Central memory CD8-positive, alpha-beta T cell (primary cell): Measurements from ENCODE around the gene F7.

Source experiments
- ATAC-seq: fragments of 150-1000 bp; cut with Tn5 transposase; replicated peaks from 2 replicates; pipeline ENCODE4 v1.10.0; 2022; ENCODE audit warnings: mild to moderate bottlenecking, moderate FRiP score, moderate number of reproducible peaks; ENCODE audit not compliant: poor library complexity, severe bottlenecking; ENCODE audit errors: extremely low read depth
- DNase-seq, 2 donors: peaks; one replicate each; pipeline ENCODE4 v3.0.0; 2021; ENCODE audit warnings: low spot score in 2 of 2
- H3K27ac Mint-ChIP-seq: one replicate; pipeline ENCODE4 v1.8.0; 2022; ENCODE audit warnings: low read depth, mild to moderate bottlenecking, moderate library complexity, mixed read lengths
- H3K27me3 Mint-ChIP-seq: one replicate; pipeline ENCODE4 v1.8.0; 2022; ENCODE audit warnings: mixed read lengths
- H3K36me3 Mint-ChIP-seq: one replicate; pipeline ENCODE4 v1.8.0; 2022; ENCODE audit warnings: mild to moderate bottlenecking, moderate library complexity, mixed read lengths; ENCODE audit not compliant: insufficient read depth
- H3K4me1 Mint-ChIP-seq: one replicate; pipeline ENCODE4 v1.8.0; 2022; ENCODE audit warnings: mixed read lengths
- H3K4me3 Mint-ChIP-seq: one replicate; pipeline ENCODE4 v1.8.0; 2022; ENCODE audit warnings: mild to moderate bottlenecking, moderate library complexity, mixed read lengths
- H3K9me3 Mint-ChIP-seq: one replicate; pipeline ENCODE4 v1.8.0; 2022; ENCODE audit warnings: mixed read lengths

F7 gene

GRCh38 chr13:113148407-113148806 is 42.8 kb downstream of the F7 start:
- no peaks in the 10 kb centered on the region for H3K9me3 Mint-ChIP-seq
- no peak overlapping the region for H3K4me3 Mint-ChIP-seq
- H3K4me1 Mint-ChIP-seq: peaks cover 15% of the 10 kb centered on the region
- no peak for DNase-seq
- peaks cover 2% of the 10 kb centered on the region for H3K36me3 Mint-ChIP-seq
- no peak overlapping the region for H3K27ac Mint-ChIP-seq
- H3K27me3 Mint-ChIP-seq: peaks cover 20% of the 10 kb centered on the region
- ATAC-seq: no peak

- Mint-ChIP-seq H3K27ac (no peak overlapping the region), H3K9me3 (no peaks in the 10 kb centered on the region), H3K27me3 (peaks cover 20% of the 10 kb centered on the region), H3K4me3 (no peak overlapping the region), H3K4me1 (peaks cover 15% of the 10 kb centered on the region), H3K36me3 (peaks cover 4% of the 10 kb centered on the region)
- DNase-seq (no peak), ATAC-seq (no peak)
Measured at GRCh38 chr13:113148940-113149503, 43.4 kb downstream of the F7 start.

GRCh38 chr13:113149711-113150549 is 44.3 kb downstream of the F7 start:
- Mint-ChIP-seq H3K36me3 (peaks cover 8% of the 10 kb centered on the region), H3K27ac (no peak overlapping the region), H3K27me3 (peaks cover 20% of the 10 kb centered on the region), H3K4me1 (peaks cover 18% of the 10 kb centered on the region), H3K4me3 (no peak overlapping the region), H3K9me3 (no peaks in the 10 kb centered on the region)
- DNase-seq (no peak), ATAC-seq (no peak)

GRCh38 chr13:113150550-113151365 is 45.2 kb downstream of the F7 start:
- Mint-ChIP-seq H3K36me3 (peaks cover 10% of the 10 kb centered on the region), H3K4me3 (no peak overlapping the region), H3K9me3 (peaks cover 5% of the 10 kb centered on the region), H3K27ac (no peak overlapping the region), H3K4me1 (peaks cover 25% of the 10 kb centered on the region), H3K27me3 (peaks cover 14% of the 10 kb centered on the region)
- ATAC-seq (no peak), DNase-seq (no peak)

GRCh38 chr13:113151745-113152690 is 46.4 kb downstream of the F7 start:
- Mint-ChIP-seq H3K27ac (peak overlapping the region; percentile 86), H3K9me3 (peaks cover 8% of the 10 kb centered on the region), H3K4me1 (peaks cover 26% of the 10 kb centered on the region), H3K4me3 (peak overlapping the region; percentile 77), H3K36me3 (peaks cover 10% of the 10 kb centered on the region), H3K27me3 (peaks cover 5% of the 10 kb centered on the region)
- ATAC-seq (no peak), DNase-seq (no peak)

GRCh38 chr13:113152691-113152983 is 47.0 kb downstream of the F7 start:
- no peak for ATAC-seq
- Mint-ChIP-seq H3K4me1 (peaks cover 26% of the 10 kb centered on the region), H3K27ac (peak overlapping the region; percentile 86), H3K27me3 (no peaks in the 10 kb centered on the region), H3K4me3 (peak overlapping the region; percentile 77), H3K36me3 (peaks cover 10% of the 10 kb centered on the region), H3K9me3 (peaks cover 8% of the 10 kb centered on the region)
- DNase-seq: no peak

GRCh38 chr13:113152984-113153809 is 47.6 kb downstream of the F7 start:
- H3K4me1 Mint-ChIP-seq: peaks cover 28% of the 10 kb centered on the region
- H3K27me3 Mint-ChIP-seq: no peaks in the 10 kb centered on the region
- H3K9me3 Mint-ChIP-seq: peaks cover 8% of the 10 kb centered on the region

GRCh38 chr13:113153810-113154748 is 48.5 kb downstream of the F7 start:
- H3K4me1 Mint-ChIP-seq: peaks cover 33% of the 10 kb centered on the region
- H3K9me3 Mint-ChIP-seq: peaks cover 8% of the 10 kb centered on the region
- H3K27me3 Mint-ChIP-seq: no peaks in the 10 kb centered on the region
- peak; percentile 73 for ATAC-seq
- peak overlapping the region; percentile 77 for H3K4me3 Mint-ChIP-seq
- peak; percentile 40 to 42 for DNase-seq
- H3K27ac Mint-ChIP-seq: peak overlapping the region; percentile 89
- H3K36me3 Mint-ChIP-seq: peaks cover 10% of the 10 kb centered on the region

More at GRCh38 chr13:113152984-113153809, 47.6 kb downstream of the F7 start:
- Mint-ChIP-seq H3K36me3 (peaks cover 10% of the 10 kb centered on the region), H3K4me3 (peak overlapping the region; percentile 77), H3K27ac (peak overlapping the region; percentile 86)
- DNase-seq: no peak
- peak; percentile 27 for ATAC-seq

GRCh38 chr13:113155201-113155600 is 49.6 kb downstream of the F7 start:
- peaks cover 33% of the 10 kb centered on the region for H3K4me1 Mint-ChIP-seq
- DNase-seq (no peak), ATAC-seq (no peak)
- peaks cover 10% of the 10 kb centered on the region for H3K36me3 Mint-ChIP-seq
- peak overlapping the region; percentile 89 for H3K27ac Mint-ChIP-seq
- peak overlapping the region; percentile 66 for H3K4me3 Mint-ChIP-seq
- no peaks in the 10 kb centered on the region for H3K27me3 Mint-ChIP-seq
- peaks cover 8% of the 10 kb centered on the region for H3K9me3 Mint-ChIP-seq

GRCh38 chr13:113155982-113156655 is 50.5 kb downstream of the F7 start:
- Mint-ChIP-seq H3K27ac (no peak overlapping the region), H3K36me3 (peaks cover 11% of the 10 kb centered on the region), H3K9me3 (peaks cover 8% of the 10 kb centered on the region), H3K27me3 (no peaks in the 10 kb centered on the region), H3K4me1 (peaks cover 35% of the 10 kb centered on the region), H3K4me3 (no peak overlapping the region)
- DNase-seq: no peak
- ATAC-seq: no peak
